SKM-1 (cell line): ENCODE data around the gene CFAP77.
"Not testable (repeated sequence)": the region's sequence is repeated elsewhere in the genome, so short reads cannot be mapped to it uniquely, and the experiment has no call there.

Experiments
- DNase-seq: peaks from one replicate; lab custom pipeline; 2025; ENCODE audit not compliant: unreplicated experiment; lab: John Stamatoyannopoulos, UW

Gene CFAP77

GRCh38 chr9:132409828-132410528, at the start of gene CFAP77:
CFAP77 (plus strand) TSS chr9:132410211; CDS start chr9:132410272, 61 bp downstream.
- DNase-seq, result no peak

- DNase-seq, result no peak
These were observed 45.9 kb upstream of the CFAP77 start for GRCh38 chr9:132364068-132364467.

GRCh38 chr9:132365986-132366385, 44.0 kb upstream of the CFAP77 start:
- DNase-seq, result no peak

GRCh38 chr9:132366481-132366880, 43.5 kb upstream of the CFAP77 start:
- DNase-seq, result no peak

- no peak for DNase-seq
These were observed 42.2 kb upstream of the CFAP77 start for GRCh38 chr9:132367613-132368313.

- DNase-seq, result no peak
These were observed 40.6 kb upstream of the CFAP77 start for GRCh38 chr9:132369421-132369820.

- DNase-seq, result no peak
These were observed 39.4 kb upstream of the CFAP77 start for GRCh38 chr9:132370592-132370991.

GRCh38 chr9:132372177-132373095, 37.6 kb upstream of the CFAP77 start:
- DNase-seq, result no peak

- not testable (repeated sequence) for DNase-seq
These were observed 32.2 kb upstream of the CFAP77 start for GRCh38 chr9:132377769-132378168.

GRCh38 chr9:132378416-132378815, 31.6 kb upstream of the CFAP77 start:
- not testable (repeated sequence) for DNase-seq

- peak; percentile 7 for DNase-seq
These were observed 28.0 kb upstream of the CFAP77 start for GRCh38 chr9:132381966-132382541.

- DNase-seq, result no peak
These were observed 26.5 kb upstream of the CFAP77 start for GRCh38 chr9:132383462-132383883.

- DNase-seq, result no peak
These were observed 25.6 kb upstream of the CFAP77 start for GRCh38 chr9:132384376-132384775.

- no peak for DNase-seq
These were observed 22.9 kb upstream of the CFAP77 start for GRCh38 chr9:132387133-132387532.

- DNase-seq, result no peak
These were observed 19.0 kb upstream of the CFAP77 start for GRCh38 chr9:132390966-132391365.

GRCh38 chr9:132391449-132391848, 18.6 kb upstream of the CFAP77 start:
- no peak for DNase-seq

- DNase-seq, result no peak
These were observed 14.5 kb upstream of the CFAP77 start for GRCh38 chr9:132395560-132395959.

- no peak for DNase-seq
These were observed 8.2 kb upstream of the CFAP77 start for GRCh38 chr9:132401824-132402223.

- DNase-seq, result no peak
These were observed 5.7 kb upstream of the CFAP77 start for GRCh38 chr9:132404228-132404881.

- peak; percentile 91 for DNase-seq
These were observed 3.4 kb upstream of the CFAP77 start, which contains the start of gene TTF1 for GRCh38 chr9:132406554-132407122. TTF1 (minus strand) TSS chr9:132406840; CDS start chr9:132402821, 4,019 bp downstream.
